Measurements from ENCODE around the gene SLC50A1. TPM values are rescaled to one million over a fixed set of nuclear protein-coding genes. Genes with fewer than 3 reads are reported as not detected.

The SLC50A1 gene
- total and polyA plus RNA-seq, 9 of the 15 experiments (the other 6 are each of a cell fraction or from before 2014, with no cell fraction given) = 46.5 to 132 (median 91.9) TPM

DNA sequence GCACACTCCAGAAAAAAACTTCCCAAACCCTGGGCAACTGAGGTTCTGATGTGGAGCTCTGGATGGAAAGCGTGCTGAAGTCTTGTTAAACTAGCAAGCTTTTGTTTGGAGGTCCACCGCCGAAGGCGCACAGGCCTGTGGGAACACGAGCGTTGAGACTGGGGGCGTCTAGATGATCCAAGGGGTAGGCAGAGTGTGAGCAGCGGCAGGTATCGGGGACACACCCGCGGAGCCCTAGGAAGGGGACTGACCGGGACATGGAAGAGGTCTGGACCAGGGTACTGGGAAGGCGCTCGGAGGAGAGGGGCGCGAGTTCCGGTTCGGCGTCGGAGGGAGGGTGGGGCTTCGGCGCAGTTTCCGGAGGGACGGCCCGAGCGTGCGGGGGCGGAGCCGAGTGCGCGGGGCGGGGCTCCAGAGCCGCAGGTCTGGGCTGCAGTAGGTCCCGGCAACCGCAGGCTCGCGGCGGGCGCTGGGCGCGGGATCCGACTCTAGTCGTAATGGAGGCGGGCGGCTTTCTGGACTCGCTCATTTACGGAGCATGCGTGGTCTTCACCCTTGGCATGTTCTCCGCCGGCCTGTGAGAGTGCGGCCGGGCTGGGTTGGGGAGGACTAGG is at the start of gene SLC50A1 (continued):
- TF ChIP-seq, protein P1, sequence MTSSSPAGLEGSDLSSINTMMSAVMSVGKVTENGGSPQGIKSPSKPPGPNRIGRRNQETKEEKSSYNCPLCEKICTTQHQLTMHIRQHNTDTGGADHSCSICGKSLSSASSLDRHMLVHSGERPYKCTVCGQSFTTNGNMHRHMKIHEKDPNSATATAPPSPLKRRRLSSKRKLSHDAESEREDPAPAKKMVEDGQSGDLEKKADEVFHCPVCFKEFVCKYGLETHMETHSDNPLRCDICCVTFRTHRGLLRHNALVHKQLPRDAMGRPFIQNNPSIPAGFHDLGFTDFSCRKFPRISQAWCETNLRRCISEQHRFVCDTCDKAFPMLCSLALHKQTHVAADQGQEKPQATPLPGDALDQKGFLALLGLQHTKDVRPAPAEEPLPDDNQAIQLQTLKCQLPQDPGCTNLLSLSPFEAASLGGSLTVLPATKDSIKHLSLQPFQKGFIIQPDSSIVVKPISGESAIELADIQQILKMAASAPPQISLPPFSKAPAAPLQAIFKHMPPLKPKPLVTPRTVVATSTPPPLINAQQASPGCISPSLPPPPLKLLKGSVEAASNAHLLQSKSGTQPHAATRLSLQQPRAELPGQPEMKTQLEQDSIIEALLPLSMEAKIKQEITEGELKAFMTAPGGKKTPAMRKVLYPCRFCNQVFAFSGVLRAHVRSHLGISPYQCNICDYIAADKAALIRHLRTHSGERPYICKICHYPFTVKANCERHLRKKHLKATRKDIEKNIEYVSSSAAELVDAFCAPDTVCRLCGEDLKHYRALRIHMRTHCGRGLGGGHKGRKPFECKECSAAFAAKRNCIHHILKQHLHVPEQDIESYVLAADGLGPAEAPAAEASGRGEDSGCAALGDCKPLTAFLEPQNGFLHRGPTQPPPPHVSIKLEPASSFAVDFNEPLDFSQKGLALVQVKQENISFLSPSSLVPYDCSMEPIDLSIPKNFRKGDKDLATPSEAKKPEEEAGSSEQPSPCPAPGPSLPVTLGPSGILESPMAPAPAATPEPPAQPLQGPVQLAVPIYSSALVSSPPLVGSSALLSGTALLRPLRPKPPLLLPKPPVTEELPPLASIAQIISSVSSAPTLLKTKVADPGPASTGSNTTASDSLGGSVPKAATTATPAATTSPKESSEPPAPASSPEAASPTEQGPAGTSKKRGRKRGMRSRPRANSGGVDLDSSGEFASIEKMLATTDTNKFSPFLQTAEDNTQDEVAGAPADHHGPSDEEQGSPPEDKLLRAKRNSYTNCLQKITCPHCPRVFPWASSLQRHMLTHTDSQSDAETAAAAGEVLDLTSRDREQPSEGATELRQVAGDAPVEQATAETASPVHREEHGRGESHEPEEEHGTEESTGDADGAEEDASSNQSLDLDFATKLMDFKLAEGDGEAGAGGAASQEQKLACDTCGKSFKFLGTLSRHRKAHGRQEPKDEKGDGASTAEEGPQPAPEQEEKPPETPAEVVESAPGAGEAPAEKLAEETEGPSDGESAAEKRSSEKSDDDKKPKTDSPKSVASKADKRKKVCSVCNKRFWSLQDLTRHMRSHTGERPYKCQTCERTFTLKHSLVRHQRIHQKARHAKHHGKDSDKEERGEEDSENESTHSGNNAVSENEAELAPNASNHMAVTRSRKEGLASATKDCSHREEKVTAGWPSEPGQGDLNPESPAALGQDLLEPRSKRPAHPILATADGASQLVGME (CRISPR knock-in tag; IDR thresholded peaks at IDR 0.05) = no peak
- TF ChIP-seq YY1 (IDR thresholded peaks at IDR 0.05; ENCODE audit: borderline replicate concordance in 1 of 3, control insufficient read depth in 1 of 3, extremely low read depth in 1 of 3, insufficient read depth in 3 of 3, insufficient read length in 1 of 3, insufficient replicate concordance in 2 of 3, low read depth in 1 of 3, low read length in 2 of 3) (peak; percentile 38 to 87 (median 85)), MAX (CRISPR knock-in tag; IDR thresholded peaks at IDR 0.05) (no peak; the same call in none of the 2 replicates), KHSRP (IDR thresholded peaks at IDR 0.05) (no peak), ZNF518B (CRISPR knock-in tag; IDR thresholded peaks at IDR 0.05) (no peak), RHOXF2B (CRISPR knock-in tag; conservative IDR thresholded peaks at IDR 0.05) (0 out of 2 replicates have a peak, but pooled peaks have one; percentile 38), ATF2 (CRISPR knock-in tag; IDR thresholded peaks at IDR 0.05) (no peak), RBM15 (IDR thresholded peaks at IDR 0.05; ENCODE audit: insufficient read depth, low read length) (no peak)
- TF ChIP-seq, protein P2, sequence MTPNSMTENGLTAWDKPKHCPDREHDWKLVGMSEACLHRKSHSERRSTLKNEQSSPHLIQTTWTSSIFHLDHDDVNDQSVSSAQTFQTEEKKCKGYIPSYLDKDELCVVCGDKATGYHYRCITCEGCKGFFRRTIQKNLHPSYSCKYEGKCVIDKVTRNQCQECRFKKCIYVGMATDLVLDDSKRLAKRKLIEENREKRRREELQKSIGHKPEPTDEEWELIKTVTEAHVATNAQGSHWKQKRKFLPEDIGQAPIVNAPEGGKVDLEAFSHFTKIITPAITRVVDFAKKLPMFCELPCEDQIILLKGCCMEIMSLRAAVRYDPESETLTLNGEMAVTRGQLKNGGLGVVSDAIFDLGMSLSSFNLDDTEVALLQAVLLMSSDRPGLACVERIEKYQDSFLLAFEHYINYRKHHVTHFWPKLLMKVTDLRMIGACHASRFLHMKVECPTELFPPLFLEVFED (CRISPR knock-in tag; conservative IDR thresholded peaks at IDR 0.05) = 0 out of 2 replicates have a peak, but pooled peaks have one; percentile 9

All from K562 (cell line).